Measurements from ENCODE around the gene CAV1.

Gene CAV1

DNA sequence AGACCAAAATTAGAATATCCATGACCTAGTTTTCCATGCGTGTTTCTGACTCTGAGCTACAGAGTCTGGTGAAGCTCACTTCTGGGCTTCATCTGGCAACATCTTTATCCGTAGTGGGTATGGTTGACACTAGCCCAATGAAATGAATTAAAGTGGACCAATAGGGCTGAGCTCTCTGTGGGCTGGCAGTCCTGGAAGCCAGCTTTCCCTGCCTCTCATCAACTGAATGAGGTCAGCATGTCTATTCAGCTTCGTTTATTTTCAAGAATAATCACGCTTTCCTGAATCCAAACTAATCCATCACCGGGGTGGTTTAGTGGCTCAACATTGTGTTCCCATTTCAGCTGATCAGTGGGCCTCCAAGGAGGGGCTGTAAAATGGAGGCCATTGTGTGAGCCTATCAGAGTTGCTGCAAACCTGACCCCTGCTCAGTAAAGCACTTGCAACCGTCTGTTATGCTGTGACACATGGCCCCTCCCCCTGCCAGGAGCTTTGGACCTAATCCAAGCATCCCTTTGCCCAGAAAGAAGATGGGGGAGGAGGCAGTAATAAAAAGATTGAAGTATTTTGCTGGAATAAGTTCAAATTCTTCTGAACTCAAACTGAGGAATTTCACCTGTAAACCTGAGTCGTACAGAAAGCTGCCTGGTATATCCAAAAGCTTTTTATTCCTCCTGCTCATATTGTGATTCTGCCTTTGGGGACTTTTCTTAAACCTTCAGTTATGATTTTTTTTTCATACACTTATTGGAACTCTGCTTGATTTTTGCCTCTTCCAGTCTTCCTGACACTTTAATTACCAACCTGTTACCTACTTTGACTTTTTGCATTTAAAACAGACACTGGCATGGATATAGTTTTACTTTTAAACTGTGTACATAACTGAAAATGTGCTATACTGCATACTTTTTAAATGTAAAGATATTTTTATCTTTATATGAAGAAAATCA, 35.5 kb downstream of the CAV1 start:
- no peak for DNase-seq

DNA sequence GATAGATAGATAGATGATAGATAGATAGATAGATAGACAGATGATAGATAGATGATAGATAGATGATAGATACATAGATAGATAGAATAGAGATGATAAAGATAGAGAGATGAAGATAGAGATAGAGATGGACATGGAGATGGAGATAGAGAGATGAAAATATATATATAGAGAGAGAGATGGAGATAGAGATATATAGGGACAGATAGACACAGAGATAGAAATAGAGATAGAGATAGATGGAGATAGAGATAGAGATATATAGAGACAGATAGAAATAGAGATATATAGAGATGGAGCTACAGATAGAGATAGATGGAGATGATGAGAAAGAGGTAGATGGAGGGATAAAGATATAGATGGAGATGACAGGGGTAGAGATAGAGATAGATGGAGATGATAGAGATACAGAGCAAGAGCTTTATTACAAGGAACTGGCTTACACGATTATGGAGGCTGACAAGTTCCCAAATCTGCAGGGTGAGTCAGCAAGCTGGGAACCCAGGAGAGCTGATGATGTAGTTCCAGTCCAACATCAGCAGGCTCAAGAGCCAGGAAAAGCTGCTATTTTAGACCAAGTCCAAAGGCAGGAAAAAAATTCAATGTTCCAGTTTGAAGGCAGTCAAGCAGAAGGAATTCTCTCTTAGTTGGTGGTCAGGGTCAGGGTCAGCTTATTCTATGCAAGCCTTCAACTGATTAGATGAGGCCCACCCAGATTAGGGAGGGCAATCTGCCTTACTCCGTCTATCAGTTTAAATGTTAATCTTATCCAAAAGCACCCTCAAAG, 37.1 kb downstream of the CAV1 start:
- no peak for DNase-seq

DNA sequence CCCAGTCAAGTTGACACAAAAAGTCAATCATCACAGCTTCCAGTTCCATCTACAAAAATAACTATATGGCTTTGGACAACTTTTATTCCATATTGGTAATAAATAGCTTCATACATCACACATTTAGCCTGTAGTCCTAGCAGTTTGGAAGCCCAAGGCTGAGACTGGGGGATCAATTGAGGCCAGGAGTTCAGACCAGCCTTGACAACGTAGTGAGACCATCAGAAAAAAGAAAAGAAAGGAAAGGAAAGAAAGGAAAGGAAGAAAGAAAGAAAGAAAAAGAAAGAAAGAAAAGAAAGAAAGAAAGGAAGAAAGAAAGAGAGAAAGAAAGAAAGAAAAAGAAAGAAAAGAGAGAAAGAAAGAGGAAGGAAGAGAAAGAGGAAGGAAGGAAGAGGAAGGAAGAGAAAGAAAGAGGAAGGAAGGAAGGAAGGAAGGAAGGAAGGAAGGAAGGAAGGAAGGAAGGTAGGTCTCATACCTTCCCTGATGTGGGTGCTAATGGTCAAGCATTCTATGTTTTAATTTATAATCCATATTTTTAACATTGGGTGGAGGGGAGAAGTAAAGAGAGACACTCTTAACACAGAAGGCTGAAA, 37.8 kb downstream of the CAV1 start:
- no peak for DNase-seq

DNA sequence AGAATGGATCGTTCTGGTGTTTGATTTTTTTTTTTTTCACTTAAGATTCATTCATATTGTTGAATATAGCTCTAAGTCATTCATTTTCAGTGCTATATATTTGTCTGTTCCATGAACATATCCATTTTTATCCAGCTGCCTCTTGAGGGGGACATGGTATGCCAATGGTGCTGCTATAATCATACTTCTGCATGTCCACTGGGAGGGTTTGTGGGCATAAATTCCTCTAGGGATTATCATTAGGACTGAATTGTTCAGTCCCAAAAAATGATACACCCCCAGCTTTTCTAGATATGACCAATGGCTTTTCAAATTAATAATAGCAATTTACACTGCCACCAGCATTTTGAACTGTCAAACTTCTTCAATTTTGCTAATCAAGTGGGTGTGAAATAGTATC, 41.1 kb downstream of the CAV1 start:
- no peak for DNase-seq

DNA sequence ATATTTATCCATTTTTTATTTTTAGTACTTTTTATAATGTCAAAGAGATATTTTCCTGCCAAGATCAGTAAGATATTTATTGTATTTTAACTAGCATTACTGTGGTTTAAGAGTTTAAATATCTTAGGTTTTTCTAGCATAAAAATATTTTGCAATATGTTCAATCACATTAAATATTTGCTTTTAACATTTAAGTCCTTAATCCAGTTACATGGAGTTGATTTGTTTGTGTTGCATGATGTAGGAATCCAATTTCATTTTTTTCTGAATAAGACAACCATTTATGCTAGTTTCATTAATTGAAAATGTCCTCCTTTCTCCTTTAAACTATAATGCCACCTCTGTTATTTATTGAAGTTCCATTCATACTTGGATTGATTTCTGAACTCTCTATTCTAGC, 41.8 kb downstream of the CAV1 start:
- DNase-seq = no peak

DNA sequence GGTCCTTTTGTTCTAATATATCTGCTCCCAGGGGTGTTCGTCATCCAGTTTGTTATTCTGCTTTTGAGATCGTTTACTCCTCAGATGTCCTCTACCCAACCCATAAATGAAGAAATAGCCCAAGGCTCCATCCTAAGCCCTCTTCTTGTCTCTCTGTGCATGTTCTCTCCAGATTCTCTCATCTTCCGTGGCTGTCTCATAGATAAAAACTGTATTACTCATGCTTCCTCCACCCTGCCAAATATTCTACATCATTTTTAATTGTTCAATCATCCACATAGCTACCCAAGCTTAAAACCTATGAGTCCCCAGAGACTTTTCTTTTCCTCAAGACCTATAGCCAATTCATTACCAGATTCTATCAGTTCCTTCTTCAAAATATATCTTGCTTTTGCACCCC, 44.9 kb downstream of the CAV1 start:
- DNase-seq = no peak

DNA sequence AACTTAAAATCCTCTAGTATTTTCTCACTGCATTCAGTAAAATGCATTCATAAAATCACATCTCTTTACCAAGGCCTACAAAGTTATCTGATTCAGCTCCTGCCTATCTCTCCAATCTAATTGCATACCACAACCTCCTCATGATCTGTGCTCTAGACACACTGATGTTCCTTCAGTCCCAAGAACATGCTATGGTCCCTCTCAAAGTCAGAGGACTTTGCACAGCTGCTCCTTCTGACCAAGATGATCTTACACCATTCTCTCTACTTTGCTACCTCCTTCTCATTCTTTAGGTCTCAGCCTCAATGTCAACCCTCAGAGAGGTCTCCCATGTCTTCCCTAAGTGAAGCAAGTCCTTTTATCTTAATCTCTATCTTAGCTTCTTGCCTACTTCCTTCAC, 45.5 kb downstream of the CAV1 start:
- no peak for DNase-seq

DNA sequence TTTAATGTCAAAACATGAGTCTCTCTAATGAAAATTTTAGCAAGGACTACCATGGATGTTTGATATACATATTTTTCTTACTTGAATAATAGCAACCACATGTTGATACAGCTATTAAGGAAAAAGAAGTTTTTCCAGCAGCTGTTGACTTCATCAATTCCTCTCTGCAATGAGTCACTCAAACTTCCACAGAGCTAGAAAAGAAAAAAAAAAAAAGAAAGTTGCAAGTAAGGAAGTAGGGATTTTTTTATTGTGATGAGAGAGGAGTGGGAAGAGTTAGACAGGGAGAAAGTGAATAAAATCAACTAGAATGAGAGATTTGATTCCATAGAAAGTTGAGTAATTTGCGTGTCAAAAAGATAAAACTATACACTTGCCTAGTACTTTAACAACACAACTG, 46.2 kb downstream of the CAV1 start:
- DNase-seq = no peak

DNA sequence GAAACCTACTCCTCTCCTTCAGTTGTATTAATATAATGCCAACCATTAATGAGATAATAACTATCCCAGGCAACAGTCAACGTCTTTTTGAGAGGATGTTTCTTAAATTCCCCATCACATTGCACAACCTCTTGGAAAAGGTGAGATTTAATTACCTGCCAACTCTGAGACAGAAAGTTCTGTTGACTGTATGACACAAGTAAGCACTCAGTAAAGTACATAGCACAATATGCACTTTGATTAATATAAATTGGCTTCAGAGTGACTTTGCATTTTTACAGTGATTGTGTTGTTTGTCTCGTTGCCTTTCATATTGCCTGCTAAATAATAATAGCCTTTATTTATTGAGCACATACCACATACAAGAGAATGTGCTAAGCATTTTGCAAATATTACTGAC, 46.7 kb downstream of the CAV1 start:
- no peak for DNase-seq

DNA sequence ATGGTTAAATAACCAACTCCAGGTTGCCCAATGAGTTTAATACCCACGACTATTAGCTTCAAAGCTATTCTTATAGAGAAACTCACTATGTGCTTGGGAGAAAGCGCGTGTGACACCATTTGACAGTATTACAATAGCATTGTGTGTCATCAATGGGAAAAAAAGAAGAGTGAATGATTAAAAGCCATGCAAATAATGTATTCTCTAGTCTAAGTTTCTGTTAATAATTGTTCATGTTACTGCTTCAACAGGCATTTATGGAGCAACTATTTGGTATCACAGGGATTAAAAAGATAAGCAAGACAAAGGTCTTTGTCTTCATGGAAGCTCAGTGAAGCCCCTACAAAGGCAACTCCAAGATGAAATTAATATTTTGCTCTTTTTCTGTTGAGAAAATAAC, 47.2 kb downstream of the CAV1 start:
- DNase-seq = no peak

DNA sequence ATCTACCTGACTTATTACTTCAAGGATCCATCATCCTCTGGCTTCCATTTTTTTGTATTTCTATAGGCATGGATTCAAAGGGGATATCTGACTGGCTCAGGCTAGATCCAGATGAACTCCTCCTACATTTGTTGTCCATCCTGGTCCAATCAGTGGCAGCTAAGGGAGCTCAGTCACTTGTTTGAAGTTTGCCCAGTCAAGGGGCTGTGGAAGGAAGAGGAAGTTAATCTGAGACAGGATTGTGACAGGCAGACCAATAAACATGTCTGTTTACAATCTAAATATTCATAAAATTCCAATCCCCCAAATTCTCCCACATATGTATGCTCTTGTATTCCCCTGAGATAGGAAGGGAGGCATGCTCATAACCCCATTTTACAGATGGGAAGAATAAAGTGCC, 48.7 kb downstream of the CAV1 start:
- no peak for DNase-seq

DNA sequence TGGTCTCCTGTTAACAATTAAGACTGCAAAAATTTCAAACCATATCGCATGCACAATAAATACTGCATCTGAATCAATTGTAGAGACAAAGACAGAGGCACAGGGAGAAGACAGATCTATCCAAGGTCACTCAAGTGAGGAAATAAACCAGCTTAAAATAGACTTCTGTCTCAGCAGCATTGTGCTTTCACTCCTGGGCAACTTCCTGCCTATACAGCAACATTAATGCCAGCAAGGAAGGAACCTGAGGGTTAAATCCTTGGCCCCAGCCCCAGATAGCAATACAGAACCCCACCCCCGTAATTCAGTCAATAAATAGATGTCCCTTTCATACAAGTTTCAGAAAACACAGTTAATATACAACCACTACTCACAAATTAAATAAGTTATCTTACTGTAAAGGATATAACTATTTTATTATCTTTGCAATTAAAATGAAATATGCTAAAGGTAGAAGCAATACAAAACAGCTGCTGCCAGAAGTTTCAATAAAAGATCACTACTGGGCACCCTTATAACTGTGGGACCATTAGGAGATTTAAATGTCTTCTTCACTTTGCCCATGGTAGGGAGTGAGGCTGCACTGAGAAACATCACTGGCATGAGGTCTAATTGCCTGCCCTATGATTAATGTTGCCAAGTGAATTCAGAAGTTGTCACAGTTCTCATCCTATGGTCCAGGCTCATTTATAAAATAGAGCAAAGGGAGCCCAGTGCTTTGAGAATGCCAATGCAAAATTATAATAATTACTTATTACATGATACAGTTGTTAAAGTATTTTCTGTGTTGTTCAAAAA, 49.4 kb downstream of the CAV1 start:
- no peak for DNase-seq

DNA sequence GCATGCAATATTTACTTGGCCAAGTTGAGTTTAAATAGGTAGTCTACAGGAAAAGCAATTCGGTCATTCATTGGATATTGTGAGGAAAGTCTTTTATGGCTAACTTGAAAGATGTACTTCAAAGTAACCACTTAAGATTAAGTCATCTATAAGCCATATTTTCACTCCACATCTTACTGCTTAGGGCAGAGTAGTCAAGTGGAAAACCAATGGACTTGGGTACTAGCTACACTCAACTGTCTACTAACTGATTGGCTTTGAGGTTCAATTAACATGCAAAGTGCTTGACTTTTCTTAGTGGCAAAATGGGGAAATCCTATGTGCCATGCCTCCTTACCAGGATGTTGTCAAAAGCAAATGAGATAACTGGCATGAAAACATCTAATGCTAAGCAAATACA, 51.0 kb downstream of the CAV1 start:
- DNase-seq = no peak

DNA sequence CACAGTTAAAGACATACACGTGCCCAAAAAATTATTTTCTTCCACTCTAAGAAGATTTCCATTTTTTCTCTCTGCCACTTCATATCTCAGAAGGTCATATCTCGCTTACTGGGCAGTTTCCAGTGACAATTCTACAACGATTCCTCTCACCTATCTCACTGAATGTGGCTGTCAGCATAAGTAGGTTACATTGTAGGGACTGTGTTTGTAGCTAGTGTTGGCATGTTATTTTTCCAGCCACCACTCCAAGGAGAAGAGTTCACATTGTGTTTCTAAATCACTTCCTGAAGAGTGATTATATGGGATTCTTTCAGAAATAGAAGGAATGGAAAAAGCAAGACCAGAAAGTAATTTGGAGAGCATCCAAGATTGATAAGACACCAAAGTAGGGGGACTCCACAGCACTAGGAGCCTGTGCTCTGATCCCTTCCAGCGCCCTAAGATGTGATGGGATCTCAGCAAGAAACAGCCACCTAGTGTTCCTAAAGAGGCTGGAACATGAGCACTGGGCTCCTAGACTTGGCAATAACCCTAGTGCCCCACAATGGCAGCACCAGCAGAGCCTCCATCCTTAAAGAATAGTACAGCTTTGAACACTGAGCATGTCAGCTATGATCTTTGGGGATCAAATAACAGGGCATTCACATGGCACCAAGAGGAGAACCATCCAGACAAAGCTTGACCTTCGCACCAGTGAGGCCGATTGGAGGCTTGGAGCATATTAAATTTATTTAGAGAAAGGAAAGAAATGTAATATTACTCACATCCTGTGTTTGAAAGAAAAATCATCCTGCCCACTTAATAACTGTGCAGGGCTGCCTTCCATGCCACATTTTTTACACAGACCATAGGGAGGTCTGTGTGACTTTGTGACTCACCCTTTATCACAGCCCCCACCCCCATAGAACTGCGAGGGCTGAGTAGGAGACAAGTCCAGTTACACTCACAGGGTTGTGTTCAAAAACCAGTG, 51.8 kb downstream of the CAV1 start:
- DNase-seq = no peak

DNA sequence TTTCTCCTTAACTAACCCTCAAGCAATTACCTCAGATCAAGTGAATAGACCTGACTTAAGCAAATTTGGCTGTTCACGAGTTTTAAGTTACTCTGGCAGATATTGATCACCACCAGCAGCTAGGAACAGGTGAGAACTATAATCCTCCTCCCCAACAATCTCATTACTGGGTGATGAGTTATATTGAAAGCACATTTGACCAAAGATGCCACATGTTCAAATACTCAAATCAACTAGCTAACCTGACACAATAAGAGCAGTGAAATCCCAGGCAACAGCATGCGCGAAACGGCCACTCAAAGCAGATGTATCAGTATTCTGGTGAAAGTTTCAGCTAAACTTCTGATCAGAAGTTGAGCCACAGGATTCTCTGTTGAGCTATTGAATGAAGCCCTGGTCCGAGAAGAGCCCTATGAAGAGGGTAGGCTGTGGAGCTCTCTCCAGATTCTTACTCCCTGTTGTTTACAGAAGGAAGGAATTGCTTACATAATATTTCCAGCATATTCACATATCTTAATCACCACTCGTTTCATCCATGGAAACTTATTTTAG, 52.6 kb downstream of the CAV1 start:
- no peak for DNase-seq

DNA sequence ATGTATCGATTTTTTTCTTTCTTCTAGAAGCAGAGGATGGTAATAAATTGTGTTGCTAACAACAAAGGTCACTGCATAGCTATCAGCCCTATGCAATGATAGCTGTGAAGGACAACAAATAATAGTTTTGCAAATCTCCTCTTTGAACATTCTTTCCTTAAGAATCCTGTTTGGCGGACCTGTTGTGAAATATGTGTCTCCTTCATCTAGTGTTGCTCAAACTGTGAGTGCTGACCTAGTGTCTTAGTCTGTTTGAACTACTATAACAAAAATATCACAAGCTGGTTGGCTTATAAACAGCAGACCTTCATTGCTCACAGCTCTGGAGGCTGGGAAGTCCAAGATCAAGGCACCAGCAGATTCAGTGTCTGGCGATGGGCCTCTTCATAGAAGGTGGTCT, 53.7 kb downstream of the CAV1 start:
- DNase-seq = no peak

DNA sequence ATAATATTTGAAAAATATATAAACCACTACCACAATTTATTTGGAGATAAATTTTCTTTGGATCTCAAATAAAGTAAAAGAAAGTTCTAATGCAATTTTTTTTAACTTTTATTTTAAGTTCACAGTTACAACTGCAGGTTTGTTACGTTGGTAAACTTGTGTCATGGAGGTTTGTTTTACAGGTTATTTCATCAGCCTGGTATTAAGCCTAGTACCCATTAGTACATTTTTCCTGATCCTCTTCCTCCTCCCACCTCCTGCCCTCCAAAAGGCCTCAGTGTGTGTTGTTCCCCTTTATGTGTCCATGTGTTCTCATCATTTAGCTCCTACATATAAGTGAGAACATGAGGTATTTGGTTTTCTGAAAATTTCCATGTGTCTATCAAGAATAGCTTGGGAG, 54.5 kb downstream of the CAV1 start:
- no peak for DNase-seq

DNA sequence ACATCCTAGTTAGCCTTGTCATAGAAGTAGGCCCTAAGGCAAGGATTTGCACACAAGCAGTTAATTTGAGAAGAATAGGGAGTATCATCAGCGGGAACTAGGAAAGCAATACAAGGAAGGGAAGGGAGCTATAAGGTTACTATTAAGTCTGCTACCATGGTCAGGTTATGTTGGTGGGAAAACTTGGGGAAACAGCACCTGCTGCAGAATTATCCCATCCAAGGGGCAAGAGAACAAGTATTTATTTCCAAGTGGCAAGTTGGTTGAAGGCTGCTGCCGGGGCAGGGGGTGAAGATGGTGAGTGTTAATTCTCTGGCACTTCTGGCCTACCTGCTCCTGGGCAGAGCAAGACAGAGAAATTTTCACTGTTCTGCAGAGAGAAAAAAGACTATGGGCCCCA, 55.0 kb downstream of the CAV1 start:
- no peak for DNase-seq

DNA sequence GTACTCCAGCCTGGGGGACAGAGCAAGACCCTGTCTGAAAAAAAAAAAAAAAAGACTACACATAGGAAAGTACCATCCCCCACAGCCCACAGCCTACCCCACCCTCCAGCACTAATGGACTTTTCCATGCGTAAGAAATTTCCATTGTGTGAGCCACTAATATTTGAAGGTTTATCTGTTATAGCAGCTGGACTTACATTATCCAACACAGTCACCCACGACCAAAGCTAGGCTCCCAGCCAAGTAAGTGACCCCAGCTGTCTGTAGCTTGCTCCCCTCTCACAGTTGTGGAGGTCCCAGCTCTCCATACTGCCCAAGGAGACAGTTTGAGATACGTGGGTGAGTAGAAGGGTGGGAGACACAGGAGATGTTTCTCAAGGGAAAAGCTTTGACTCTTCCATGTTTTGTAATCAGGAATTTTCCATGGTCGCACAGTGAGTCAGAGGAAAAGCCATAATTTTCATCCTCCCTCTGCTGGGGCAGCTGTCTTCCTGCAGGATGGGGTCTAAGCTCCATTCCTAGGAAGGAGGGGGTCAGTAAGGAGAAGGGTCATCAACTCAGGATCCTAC, 57.4 kb downstream of the CAV1 start:
- DNase-seq = no peak

DNA sequence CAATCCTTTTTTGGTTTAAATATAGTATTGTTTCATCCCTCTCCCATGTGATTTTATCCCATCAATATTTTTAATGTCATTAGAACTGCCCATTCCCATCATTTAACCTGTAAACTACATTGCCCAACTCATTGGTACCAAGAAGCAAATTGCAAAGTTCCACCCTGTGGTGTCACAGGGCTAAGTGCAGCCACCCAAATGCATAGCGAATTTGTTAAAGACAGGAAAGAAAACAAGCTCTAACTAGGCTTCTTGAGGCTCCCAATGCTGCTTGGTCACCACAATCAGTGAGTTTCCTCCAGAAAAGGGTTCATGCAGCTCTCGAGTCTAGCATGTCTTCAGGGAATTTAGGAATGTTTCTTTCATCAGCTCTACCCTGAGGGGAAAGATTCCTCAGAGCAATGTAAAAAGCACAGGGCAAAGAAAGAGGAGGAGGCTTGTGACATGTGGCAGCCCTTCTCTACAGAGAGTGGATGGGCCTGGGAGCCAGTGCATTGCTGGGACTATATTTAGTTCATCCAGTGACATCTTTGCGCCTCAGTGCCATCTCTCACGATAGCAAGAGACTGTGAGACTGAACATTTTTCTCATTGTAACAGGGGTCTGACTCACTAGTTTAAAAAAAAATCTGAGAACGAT, 58.1 kb downstream of the CAV1 start:
- DNase-seq = no peak

DNA sequence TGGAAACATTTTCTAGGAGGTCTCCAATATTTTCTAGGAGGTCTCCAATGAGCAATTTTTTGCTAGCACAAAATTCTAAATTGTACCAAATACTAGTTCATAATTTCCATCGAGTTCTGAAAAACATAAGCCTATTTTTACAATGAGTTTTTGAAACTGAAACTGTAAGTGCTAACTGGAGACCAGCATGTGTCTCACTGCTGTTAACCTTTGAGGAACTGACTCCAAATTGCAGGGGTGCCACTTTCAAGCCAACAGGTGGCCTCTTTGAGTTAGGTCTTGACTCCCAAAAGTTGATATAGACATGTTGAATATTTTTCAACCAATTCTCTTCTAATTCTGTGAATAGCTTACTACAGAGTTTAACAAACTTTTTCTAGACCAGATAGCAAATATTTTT, 58.8 kb downstream of the CAV1 start:
- no peak for DNase-seq

All from activated CD4-positive, alpha-beta T cell treated with anti-CD3 and anti-CD28 coated beads, Interleukin-2, amount 50 U/mL, for 4 hours (primary cell).